Psoas muscle (tissue), 8 donors: ENCODE measurements around the gene CD37. TPM values are rescaled to one million over a fixed set of nuclear protein-coding genes. Genes with fewer than 3 reads are reported as not detected.
A peak's percentile ranks its signal among the peaks of the same experiment; 100 is the strongest.

ENCODE experiments used
- ATAC-seq, 4 donors: fragments of 200-7000 bp; cut with Tn5 transposase; one replicate each; pipeline ENCODE4 v1.9.1; 2020; ENCODE audit warnings: moderate library complexity in 3 of 4, mild to moderate bottlenecking in 2 of 4
- DNase-seq, 2 donors: peaks; one replicate each; pipeline ENCODE4 v3.0.0-alpha.2; 2020
- H3K27ac ChIP-seq: fragments of 200-600 bp; one replicate; pipeline ENCODE4 v1.8.0; 2022
- H3K27me3 ChIP-seq, 3 donors: fragments of 200-600 bp in 1 of 3; one replicate each; pipeline versions ENCODE4 v1.6.1 to v1.8.0; 2013 to 2022; ENCODE audit warnings: low read length in 2 of 3, mild to moderate bottlenecking in 2 of 3, moderate library complexity in 1 of 3; ENCODE audit not compliant: insufficient read depth in 3 of 3
- H3K36me3 ChIP-seq, 2 donors: fragments of 200-600 bp in 1 of 2; one replicate each; pipeline versions ENCODE4 v1.6.1 to v1.8.0; 2013 to 2022; ENCODE audit warnings: low read depth in 1 of 2, mild to moderate bottlenecking in 1 of 2, moderate library complexity in 1 of 2; ENCODE audit not compliant: insufficient read depth in 1 of 2
- H3K4me1 ChIP-seq: fragments of 200-600 bp; one replicate; pipeline ENCODE4 v1.8.0; 2022
- H3K4me3 ChIP-seq: fragments of 200-600 bp; one replicate; pipeline ENCODE4 v1.8.0; 2022; ENCODE audit warnings: mild to moderate bottlenecking
- H3K9me3 ChIP-seq: fragments of 200-600 bp; one replicate; pipeline ENCODE4 v1.8.0; 2022
- WGBS, 3 donors: extraction: QIAGEN DNeasy Blood & Tissue Kit; methylation state at CpG; one replicate each; pipeline versions ENCODE4 v1.1.6 to v1.1.7; 2013; 5-methylcytosine and 5-hydroxymethylcytosine counted together
- intact Hi-C, 2 donors: fragments of 100-400 bp; cut with DNase I; formaldehyde crosslinking; loops; one replicate each; pipeline versions ENCODE4 v1.11.0 to v1.14.2; 2022
- polyA plus RNA-seq, 3 donors: library from polyadenylated mRNA; stranded (reverse); fragments of 200-250 nt; gene quantifications; one replicate each; pipeline ENCODE4 v1.2.3, GENCODE V29; 2013
- total RNA-seq, 4 donors: library from RNA; stranded (reverse); fragmentation: NEBNext Ultra II Directional in 2 of 4; extraction: Animal tissue kit (Norgen Biotek cat#: 25700) in 2 of 4; gene quantifications; one replicate each; pipeline versions ENCODE4 v1.2.1 to v1.2.4, GENCODE V29; 2021 to 2023
- TF ChIP-seq, protein P1 (sequence below): fragments of 200-600 bp; IDR thresholded peaks from one replicate; pipeline ENCODE4 v1.8.0; 2022; ENCODE audit warnings: antibody characterized with exemption
- donor health status: healthy with polysubstance abuse.
- donor health status: DM: no; HTN: no; CAD: no; lungs with moderate emphysema.
- donor health status: Bipolar disorder and iron deficiency.
- donor health status: healthy.
- donor health status: DM: yes; HTN: yes; CAD: no.
- donor health status: DM: no; HTN: no; CAD: no.
- donor health status: DM: no; HTN: no; CAD: no.
- donor health status: DM: yes; HTN: yes; CAD: no.

Gene CD37
- total and polyA plus RNA-seq, 7 donors: 0.66 to 4.7 (median 2.3) TPM

DNA sequence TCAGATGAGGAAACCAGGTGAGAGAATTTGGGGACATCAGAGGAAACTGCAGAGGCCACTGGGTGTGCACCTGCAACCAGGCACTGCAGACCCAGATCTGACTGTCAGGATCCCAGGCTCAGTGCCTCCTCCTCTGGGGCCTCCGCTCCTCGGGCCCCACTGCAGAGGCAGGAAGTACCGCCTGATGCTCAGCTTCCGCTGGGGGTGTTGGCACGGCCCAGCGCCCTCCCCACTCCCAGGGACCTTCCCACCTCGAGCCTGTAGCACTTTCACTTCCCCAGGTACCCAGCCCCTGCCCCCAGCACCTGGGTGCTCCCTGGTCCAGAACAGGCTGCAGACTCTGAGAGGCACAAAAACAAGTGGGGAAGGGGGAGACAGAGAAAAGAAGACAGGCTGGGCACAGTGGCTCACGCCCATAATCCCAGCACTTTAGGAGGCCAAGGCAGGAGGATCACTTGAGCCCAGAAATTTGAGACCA is 1.4 kb upstream of the CD37 start:
- no peak overlapping the region for H3K27ac ChIP-seq
- no peak for DNase-seq
- no peaks in the 10 kb centered on the region for H3K9me3 ChIP-seq
- ATAC-seq: no peak
- TF ChIP-seq, protein P1, sequence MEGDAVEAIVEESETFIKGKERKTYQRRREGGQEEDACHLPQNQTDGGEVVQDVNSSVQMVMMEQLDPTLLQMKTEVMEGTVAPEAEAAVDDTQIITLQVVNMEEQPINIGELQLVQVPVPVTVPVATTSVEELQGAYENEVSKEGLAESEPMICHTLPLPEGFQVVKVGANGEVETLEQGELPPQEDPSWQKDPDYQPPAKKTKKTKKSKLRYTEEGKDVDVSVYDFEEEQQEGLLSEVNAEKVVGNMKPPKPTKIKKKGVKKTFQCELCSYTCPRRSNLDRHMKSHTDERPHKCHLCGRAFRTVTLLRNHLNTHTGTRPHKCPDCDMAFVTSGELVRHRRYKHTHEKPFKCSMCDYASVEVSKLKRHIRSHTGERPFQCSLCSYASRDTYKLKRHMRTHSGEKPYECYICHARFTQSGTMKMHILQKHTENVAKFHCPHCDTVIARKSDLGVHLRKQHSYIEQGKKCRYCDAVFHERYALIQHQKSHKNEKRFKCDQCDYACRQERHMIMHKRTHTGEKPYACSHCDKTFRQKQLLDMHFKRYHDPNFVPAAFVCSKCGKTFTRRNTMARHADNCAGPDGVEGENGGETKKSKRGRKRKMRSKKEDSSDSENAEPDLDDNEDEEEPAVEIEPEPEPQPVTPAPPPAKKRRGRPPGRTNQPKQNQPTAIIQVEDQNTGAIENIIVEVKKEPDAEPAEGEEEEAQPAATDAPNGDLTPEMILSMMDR: no peak
- H3K27me3 ChIP-seq: no peaks in the 10 kb centered on the region
- intact Hi-C loops: no loop called here
- peaks cover 0 to 4% of the 10 kb centered on the region in 2 donors for H3K36me3 ChIP-seq
- WGBS, 3 donors: 43 to 62% (median 60%) methylated on average over 8 of the region's 8 CpGs
- no peaks in the 10 kb centered on the region for H3K4me1 ChIP-seq
- H3K4me3 ChIP-seq: no peak overlapping the region

DNA sequence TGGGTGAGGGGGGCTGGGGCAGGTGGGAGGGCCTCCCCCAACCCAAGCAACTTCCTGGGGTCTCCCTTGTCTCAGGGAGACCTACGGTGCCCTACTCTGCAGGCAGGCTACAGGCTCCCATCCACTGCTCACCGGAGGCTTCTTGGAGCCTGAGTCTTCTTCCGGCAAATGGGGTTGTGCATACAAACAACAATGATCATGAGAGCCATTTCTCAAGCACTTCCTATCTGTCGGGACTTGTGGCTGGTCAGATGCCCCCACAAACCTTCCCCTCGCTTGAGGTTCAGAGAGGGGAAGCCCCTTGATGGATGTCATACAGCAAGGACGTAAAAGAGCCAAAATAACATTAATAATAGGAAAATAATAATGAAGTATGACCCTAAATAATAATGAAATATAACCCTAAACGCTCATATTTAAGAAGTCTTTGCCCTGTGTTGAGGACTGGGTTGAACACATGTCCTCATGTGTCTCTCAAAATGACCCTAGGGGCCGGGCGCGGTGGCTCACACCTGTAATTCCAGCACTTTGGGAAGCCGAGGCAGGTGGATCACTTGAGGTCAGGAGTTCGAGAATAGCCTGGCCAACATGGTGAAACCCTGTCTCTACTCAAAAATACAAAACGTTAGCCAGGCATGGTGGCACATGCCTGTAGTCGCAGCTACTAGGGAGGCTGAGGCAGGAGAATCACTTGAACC is 727 bp downstream of the CD37 start:
- ATAC-seq: no peak
- Histone ChIP-seq H3K27me3 (no peaks in the 10 kb centered on the region), H3K27ac (no peak overlapping the region), H3K9me3 (no peaks in the 10 kb centered on the region), H3K36me3 (peaks cover 0 to under 1% of the 10 kb centered on the region in 2 donors), H3K4me1 (peaks cover 5% of the 10 kb centered on the region), H3K4me3 (peak overlapping the region; percentile 25)
- TF ChIP-seq, protein P1: no peak
- no peak for DNase-seq
- WGBS, 3 donors: 82 to 86% (median 84%) methylated on average over 14 of the region's 14 CpGs
- intact Hi-C loops: no loop called here

DNA sequence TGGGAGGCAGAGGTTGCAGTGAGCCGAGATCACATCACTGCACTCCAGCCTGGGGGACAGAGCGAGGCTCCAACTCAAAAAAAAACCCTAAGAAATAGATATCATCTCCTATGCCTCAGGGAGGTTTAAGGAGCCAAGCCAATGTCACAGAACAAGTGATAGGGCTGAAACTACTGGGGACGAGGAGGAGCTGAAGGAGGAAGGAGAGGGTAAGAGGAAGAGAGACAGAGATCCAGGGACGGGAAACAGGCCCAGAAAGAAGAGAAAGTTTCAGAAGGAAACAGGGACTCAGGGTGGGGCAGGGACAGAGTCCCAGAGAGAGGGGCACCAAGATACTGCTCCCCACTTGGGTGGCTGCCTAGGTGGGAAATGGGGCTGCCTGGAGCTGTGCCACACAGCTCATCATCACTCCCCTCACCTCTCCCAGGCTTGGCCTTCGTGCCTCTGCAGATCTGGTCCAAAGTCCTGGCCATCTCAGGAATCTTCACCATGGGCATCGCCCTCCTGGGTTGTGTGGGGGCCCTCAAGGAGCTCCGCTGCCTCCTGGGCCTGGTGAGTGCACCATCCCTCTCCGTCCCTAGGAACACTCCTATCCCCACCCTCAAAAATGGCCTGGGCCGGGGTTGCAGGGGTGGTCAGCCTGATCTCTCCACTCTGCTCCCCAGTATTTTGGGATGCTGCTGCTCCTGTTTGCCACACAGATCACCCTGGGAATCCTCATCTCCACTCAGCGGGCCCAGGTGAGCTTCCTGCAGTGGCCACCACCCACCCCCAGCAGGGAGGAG is 1.5 kb downstream of the CD37 start:
- peaks cover 5% of the 10 kb centered on the region for H3K4me1 ChIP-seq
- no peak for ATAC-seq
- no peak overlapping the region for H3K4me3 ChIP-seq
- intact Hi-C loops: no loop called here
- no peak for DNase-seq
- H3K27ac ChIP-seq: no peak overlapping the region
- no peaks in the 10 kb centered on the region for H3K9me3 ChIP-seq
- no peaks in the 10 kb centered on the region for H3K27me3 ChIP-seq
- TF ChIP-seq, protein P1: no peak
- H3K36me3 ChIP-seq: peaks cover 0 to 8% of the 10 kb centered on the region in 2 donors
- WGBS, 3 donors: 83 to 90% (median 86%) methylated on average over 10 of the region's 10 CpGs

DNA sequence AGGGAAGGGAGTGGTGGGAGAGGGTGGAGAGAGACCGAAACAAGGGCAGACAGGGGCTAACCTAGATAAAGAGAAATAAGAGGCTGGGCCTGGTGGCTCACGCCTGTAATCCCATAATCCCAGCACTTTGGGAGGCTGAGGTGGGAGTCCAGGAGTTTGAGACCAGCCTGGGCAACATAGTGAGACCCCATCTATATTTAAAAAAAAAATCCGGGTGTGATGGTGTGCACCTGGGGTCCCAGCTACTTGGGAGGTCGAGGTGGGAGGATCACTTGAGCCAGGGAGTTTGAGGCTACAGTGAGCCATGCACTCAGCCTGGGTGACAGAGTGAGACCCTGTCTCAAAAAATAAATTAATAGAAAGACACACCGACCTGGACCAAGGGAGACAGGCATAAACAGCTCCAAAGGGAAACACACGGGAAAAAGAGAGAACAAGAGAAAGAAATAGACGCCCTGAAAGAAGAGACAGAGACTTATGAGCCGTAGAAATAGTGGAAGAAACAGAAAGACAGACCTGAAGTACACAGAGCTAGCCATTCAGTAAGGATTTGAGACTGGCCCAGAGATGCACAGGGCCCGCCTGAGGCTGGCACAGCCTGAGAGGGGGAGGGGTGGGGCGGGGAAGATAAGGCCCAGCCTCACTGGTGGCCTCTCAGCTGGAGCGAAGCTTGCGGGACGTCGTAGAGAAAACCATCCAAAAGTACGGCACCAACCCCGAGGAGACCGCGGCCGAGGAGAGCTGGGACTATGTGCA is 2.2 kb downstream of the CD37 start:
- Histone ChIP-seq H3K4me3 (no peak overlapping the region), H3K9me3 (no peaks in the 10 kb centered on the region), H3K36me3 (peaks cover 0 to 15% of the 10 kb centered on the region in 2 donors), H3K27me3 (no peaks in the 10 kb centered on the region), H3K27ac (no peak overlapping the region), H3K4me1 (peaks cover 5% of the 10 kb centered on the region)
- TF ChIP-seq, protein P1: no peak
- ATAC-seq: no peak
- WGBS, 3 donors: 64 to 68% (median 67%) methylated on average over 19 of the region's 19 CpGs
- no peak for DNase-seq
- intact Hi-C loops: no loop called here
